ENCODE measurements around the gene PDLIM5.
"Not testable (repeated sequence)": the region's sequence is repeated elsewhere in the genome, so short reads cannot be mapped to it uniquely, and the experiment has no call there.

PDLIM5 gene
- 25.6 to 39.7 reads per million in 2 donors for total RNA-seq

DNA sequence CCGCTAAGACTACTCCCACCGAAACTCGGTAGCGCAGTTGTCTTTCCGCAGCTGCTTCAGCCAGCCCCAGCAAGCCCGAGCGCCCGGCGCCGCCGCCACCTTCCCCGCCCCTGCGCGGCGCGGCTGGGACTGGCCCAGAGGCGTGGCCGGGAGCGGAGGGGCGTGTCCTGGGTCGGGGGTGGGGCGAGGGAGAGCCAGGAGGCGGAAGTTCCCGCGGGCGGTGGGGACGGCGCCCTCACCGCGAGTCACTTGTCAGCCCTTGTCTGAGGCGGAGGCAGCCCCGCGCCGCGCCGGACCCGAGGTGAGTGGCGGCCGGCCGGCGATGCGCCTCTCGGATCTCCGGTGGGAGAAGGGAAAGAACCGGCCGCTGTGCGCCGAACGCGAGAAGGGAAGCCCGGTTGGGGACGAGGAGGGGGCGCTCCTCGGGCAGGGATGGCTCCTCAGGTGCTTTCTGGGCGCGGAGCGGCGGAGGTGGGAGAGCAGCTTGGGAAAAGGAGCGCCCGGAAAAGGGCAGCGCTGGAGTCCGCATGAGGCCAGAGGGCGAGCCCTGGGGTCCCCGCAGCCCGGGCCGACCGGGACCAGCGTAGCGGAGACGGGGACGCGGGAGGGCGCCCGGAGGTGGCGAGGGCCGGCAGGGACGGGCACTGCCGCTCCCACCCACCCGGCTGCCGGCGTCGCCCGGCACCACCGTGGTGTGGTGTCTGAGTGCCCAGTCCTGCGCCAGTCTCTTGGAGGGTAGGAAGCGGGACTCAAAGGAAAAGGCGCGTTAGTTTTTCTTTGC is at the start of gene PDLIM5:
Gene PDLIM5, plus strand, starts transcription at position 248 of the 781 bp plus-strand sequence. CDS start 3,347 bp downstream, outside the sequence.
- peak; percentile 86 for DNase-seq

DNA sequence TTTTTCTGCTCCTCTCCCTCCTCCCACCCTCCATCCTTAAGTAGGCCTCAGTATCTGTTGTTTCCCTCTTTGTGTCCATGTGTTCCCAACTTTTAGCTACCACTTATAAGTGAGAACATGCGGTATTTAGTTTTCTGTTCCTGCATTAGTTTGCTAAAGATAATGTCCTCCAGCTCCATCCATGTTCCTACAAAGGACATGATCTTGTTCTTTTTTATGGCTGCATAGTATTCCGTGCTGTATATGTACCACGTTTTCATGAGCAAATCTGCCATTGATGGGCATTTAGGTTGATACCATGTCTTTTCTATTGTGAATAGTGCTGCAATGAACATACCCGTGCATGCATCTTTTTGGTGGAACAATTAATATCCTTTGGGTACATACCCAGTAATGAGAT is 49.3 kb upstream of the PDLIM5 start:
- DNase-seq: not testable (repeated sequence)

- no peak for DNase-seq
Measured at GRCh38 chr4:94403751-94404150, 48.0 kb upstream of the PDLIM5 start.

GRCh38 chr4:94406668-94407437 is 44.9 kb upstream of the PDLIM5 start:
- peak; percentile 35 for DNase-seq

DNA sequence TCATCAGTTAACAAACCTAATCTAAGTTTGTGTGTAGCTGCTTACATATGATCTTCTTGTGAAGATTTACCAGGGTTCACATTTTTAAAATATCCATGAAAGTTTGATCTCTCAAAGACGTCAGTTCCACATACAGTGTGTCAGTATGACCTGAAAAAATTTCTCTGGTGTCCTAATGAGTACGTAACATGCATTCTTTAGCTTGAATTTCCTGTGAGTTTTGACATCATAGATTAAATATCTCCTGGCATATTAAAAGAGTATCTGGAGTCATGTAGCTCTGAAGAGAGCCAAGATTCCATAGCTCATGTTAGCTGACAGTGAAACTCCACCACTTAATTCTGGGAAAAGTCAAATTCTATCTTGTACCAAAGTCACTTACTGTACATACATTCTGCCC is 43.9 kb upstream of the PDLIM5 start:
- DNase-seq: no peak

- no peak for DNase-seq
Measured at GRCh38 chr4:94408549-94409374, 43.0 kb upstream of the PDLIM5 start.

- DNase-seq: no peak
Measured at GRCh38 chr4:94409375-94409679, 42.4 kb upstream of the PDLIM5 start.

DNA sequence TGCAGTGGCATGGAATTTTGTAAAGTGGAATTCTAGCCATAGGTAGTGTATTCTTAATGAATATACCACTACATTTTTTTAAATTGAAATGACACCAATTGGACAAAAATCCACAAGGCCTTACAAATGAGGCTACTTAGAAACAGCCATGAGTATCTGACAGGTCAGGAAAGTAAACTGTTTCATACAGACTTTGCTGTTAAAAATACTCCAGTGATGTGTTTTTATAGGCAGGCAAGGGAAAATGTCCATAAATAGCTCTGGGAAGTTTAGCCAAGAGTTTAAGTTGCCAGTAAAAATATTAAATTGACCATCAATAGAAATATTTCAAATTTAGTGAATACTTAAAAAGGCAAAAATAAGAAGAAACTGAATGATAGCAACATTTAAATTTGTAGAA is 41.8 kb upstream of the PDLIM5 start:
- no peak for DNase-seq

GRCh38 chr4:94410678-94411206 is 41.0 kb upstream of the PDLIM5 start:
- no peak for DNase-seq

- DNase-seq: no peak
Measured at GRCh38 chr4:94411296-94411695, 40.4 kb upstream of the PDLIM5 start.

- no peak for DNase-seq
Measured at GRCh38 chr4:94412019-94412657, 39.6 kb upstream of the PDLIM5 start.

GRCh38 chr4:94412658-94413038 is 39.1 kb upstream of the PDLIM5 start:
- no peak for DNase-seq

DNA sequence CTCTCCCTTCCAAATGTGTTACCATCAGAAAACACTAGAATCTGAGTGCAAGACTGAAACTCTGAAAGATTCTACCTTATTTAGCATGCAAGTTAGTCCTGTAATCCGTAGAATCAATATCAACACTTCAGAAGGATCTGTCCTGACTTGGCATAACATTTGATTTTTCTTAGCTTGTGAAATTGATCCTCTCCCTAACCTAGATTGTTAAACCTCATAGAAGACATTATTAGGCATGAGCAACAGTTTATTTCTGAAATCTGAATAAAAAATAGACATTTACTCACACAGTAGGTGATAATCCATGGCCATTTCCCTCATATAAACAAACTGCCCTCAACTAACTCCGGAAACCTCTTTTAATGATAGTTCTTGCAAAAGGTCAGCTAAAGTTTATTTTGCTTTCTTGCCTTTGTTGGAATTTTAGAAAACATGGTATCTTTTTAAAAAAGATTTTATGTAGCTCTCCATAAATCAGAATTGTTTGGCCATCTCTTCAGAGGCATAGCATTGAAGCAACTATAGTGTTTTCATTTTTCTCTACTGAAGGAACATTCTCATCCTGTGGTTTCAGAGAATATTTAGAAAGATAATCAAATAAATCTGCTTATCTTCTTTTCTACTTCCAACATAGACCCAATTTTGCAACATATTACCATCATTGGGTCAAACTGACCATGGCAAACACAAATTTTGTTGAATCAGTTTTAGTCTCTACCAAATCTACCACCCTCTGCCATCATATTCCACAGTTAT is 38.5 kb upstream of the PDLIM5 start:
- DNase-seq: no peak

- DNase-seq: no peak
Measured at GRCh38 chr4:94414907-94415306, 36.8 kb upstream of the PDLIM5 start.

DNA sequence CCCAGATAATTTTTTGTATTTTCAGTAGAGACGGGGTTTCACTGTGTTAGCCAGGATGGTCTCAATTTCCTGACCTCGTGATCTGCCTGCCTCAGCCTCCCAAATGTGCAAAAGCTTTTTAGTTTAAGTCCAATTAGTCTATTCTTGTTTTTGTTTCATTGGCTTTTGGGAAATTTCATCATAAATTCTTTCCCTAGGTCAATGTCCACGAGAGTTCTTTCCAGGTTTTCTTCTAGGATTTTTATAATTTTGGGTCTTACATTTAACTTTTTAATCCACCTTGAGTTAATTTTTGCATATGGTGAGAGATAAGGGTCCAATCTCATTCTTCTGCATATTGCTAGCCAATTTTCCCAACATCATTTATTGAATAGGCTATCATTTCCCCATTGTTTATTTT is 36.3 kb upstream of the PDLIM5 start:
- DNase-seq: no peak

DNA sequence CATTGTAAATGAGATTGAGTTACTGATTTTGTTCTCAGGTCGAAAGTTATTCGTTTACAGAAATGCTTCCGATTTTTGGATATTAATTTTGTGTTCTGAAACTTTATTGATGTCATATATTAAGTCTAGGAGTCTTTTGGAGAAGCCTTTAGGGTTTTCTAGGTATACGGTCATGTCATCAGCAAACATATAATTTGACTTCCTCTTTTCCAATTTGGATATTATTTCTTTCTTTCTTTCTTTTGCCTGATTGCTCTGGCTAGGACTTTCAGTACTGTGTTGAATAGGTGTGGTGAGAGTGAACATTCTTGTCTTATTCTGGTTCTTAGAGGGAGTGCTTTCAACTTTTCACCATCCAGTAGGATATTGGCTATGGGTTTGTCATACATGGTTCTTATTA is 35.4 kb upstream of the PDLIM5 start:
- no peak for DNase-seq

GRCh38 chr4:94416981-94417380 is 34.8 kb upstream of the PDLIM5 start:
- no peak for DNase-seq

DNA sequence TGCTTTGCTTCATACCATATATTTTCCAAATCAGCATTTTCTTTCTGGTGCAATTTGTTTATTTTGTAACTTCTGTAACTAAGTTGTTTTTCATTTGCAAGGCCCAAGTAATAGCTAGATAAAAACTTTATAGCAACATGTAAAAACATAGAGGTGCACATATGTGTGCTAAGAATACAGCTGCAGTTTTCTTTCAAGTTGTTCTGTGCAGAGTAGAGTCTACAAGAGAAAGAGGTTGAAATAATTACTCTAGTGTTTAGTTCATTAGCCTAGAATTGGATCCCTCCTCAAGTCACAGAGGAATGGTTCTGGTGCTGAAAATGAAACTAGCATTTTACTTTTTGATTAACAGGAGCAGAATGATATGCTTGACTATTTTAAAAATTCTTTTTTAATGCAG is 32.2 kb upstream of the PDLIM5 start:
- no peak for DNase-seq

DNA sequence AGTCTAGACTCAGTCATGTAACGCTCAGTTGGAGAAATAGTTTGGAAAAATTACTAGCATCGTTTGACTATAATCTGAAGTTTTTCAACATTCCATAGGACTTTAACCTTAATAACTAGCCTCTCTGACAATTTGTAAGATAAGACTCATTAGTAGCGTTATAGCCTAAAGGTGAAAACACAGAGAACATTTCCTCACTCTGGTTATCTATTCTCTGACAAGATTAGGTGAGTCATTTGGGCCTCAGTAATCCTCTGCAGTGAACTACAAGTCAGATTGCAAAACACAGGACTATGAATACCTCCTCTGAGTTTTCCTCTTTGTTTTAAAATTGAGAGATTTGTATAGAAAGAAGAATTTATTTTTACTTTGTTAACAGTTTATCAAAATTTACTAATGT is 31.8 kb upstream of the PDLIM5 start:
- no peak for DNase-seq

DNA sequence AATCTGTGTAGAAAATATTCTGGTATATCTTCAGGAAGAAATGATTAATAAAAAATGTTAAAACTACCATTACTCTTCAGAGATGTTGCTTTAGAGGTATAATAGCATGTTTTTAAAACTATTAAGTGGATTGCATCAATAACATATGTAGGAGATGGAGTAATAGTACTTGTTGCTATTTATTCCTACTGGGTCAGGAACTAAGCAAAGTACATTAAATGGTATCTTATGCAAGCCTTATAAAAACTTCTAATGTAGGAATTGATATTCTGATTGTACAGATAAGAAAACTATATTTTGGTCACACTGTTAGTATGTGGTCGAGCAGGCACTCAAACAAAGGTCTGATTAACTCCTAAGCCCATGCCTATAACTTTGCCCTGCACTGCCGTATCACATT is 31.4 kb upstream of the PDLIM5 start:
- DNase-seq: no peak

GRCh38 chr4:94426783-94427182 is 25.0 kb upstream of the PDLIM5 start:
- DNase-seq: no peak

- no peak for DNase-seq
Measured at GRCh38 chr4:94428884-94429283, 22.9 kb upstream of the PDLIM5 start.
